ENCODE data around the gene DPH7. TPM values are rescaled to one million over a fixed set of nuclear protein-coding genes. Genes with fewer than 3 reads are reported as not detected.
"Not testable (repeated sequence)": the region's sequence is repeated elsewhere in the genome, so short reads cannot be mapped to it uniquely, and the experiment has no call there.

Gene DPH7
- total RNA-seq, 1 donor from 2014 or later, result 39.4 TPM

DNA sequence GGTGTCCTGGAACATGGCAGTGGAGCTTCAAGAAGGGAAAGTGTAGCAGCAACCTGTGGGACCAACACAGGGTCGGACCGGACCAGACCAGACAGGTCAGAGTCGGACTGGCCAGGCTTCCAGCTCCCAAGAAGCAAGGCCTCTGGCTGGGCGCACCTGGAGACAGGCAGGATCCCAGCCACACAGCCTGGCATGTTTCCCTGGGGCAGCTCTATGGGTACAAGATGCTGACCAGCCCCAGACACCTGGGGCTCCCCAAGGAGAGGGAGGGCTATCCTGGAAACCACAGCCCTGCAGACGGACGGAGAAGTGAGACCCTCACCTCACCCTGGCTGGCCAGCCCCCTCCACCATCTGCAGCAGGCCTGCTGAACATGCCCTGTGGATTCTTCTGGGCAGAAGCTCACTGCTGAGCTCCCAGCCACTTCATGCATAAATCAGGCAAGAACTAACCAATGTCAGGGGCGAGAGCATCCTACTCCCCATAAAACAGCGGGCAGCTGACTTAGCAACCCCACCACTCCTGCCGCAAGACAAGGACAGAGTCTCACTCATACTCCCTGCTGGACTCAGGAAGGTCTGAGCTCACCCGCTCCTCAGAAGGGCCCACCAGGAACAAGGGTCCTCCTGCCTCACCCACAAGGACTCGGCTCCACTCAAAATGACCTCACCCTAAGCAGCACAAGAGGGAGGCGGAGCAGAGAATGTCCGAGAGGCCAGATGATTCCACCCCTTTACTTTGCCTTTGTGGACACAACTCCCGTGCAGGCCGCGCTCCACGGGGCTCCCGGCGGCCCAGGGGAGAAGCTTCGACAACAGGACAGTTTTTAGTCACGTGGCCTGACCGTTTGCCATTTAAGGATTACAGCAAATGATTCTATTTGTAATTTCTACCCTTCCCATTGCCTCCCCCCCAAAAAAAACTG, 2.9 kb upstream of the DPH7 start:
- intact Hi-C loops (cut with micrococcal nuclease), result no loop called here

GRCh38 chr9:137580954-137581322, 2.2 kb upstream of the DPH7 start:
- intact Hi-C loops (cut with micrococcal nuclease), result no loop called here

DNA sequence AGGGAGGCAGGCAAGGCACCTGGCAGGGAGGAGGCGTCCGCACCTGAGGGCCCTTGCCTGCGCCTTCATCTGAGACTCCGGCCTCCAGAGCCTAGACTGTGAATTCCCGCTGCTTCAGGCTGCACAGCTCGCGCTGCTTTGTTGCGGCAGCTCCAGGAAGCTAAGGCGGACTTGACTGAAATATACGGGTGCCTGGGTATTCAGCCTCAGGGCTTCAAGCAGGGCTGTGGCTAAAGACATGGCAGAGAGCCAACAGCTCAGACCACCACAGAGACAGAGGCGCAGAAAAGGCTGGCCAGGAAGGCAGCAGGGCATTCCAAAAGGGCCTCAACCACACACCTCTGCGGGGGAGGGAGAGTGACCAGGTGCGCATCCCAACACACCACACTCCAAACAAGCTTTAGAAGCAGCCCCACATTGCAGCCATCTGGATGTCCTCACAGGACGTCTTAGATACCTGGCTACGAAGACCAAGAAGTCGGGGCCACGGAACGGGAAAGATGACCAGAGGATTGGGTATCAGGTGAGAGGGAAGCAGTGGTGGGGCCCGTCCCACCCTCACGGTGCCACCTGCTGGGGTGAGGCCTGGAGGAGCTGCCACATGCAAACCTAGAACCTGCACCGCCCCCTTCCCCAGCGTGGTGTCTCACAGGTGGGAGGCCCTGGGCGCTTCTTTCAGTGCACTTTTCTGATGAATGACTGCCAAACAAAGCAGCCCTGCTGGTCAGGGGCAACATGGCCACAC, 1.7 kb upstream of the DPH7 start:
- intact Hi-C loops (cut with micrococcal nuclease), result no loop called here

DNA sequence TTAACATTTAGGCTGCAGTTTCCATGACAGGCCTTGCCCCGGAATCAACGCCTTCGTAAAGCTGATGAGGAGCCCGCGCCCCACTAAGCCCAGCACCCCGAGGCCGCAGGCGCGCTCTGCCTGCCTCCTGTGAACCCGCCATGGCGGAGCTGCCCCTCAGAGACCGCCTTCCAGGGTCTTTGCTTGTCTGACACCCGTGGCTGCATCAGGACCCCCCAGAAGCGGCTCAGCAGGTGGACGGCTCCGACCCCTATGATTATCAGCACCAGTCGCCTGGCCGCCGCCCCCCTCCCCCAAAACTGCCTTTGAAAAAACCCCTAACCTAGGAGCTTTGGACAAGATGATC, 507 bp upstream of the DPH7 start:
- intact Hi-C loops (cut with micrococcal nuclease), result loop anchor here (1.0 kb wide), 1 partner anchor 11 kb away; the partner anchor contains the start of gene ZMYND19

DNA sequence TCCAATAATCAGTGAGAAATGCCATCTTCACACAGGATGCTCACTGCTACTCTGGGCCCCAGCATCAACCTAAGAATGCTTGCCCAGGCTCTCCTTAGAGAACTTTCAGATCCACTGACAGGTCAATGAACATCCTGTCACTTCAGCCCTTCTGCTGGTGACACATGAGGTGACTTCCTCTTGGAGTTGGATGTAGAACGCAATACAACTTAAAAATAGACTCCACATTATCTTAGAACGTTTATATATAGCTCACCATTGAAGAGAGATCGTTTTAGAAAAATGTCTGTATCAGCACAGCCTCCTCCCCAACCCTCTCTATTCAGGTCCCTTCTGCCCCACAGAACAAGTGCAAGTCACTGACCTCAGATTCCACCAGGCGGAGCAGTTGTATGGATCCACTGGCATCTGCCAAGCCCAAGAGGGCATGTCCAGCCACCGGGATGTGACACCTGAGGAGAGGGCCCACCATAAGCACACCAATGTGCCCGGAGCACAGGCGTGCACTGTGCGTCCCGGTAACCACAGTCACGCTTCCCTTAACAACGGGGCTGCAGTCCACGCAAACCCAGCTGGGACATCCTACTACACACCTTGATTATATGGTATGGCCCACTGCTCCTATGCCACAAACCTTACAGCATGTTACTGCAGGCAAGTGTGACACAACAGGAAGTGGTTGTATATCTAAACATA, 2.9 kb downstream of the DPH7 start:
- intact Hi-C loops (cut with micrococcal nuclease), result no loop called here

- intact Hi-C loops (cut with micrococcal nuclease), result no loop called here
These were observed 3.4 kb downstream of the DPH7 start for GRCh38 chr9:137575364-137575715.

DNA sequence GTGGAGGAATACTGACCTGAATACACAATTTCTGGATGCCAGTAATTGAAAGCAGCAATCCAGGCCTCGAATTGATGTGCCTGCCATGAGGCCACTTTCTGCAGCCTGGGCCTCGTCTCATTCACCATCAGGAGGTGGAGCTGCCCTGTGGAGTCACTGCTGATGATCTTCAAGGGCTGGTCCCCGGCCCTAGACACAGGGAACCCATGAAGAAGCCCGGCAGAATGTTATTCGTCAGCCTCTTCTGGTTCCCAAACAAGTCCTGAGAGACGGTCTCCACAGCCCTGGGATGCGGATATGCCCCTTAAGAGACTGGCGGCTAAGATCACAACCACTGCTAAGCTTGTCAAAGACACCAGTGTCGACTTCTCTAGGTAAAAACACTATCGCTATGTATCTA, 4.5 kb downstream of the DPH7 start:
- intact Hi-C loops (cut with micrococcal nuclease), result no loop called here

DNA sequence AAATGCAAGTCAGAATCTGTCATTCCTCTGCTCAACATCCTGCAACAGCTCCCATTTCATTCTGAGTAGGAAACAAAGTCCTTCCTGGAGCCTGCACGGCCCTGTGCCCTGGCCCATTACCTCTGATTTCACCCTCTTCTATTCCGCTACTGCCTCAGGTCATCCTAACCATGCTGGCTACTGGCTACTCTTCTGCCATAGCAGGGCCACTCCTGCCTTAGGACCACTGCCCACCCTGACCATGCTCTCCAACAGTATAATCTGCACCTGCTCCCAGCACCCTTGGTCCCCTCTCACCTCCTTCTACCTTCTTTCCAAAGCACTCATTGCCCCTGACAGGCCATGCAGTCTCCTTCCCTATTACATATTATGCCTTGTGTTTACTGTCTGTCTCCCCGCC, 8.2 kb downstream of the DPH7 start:
- intact Hi-C loops (cut with micrococcal nuclease), result no loop called here

DNA sequence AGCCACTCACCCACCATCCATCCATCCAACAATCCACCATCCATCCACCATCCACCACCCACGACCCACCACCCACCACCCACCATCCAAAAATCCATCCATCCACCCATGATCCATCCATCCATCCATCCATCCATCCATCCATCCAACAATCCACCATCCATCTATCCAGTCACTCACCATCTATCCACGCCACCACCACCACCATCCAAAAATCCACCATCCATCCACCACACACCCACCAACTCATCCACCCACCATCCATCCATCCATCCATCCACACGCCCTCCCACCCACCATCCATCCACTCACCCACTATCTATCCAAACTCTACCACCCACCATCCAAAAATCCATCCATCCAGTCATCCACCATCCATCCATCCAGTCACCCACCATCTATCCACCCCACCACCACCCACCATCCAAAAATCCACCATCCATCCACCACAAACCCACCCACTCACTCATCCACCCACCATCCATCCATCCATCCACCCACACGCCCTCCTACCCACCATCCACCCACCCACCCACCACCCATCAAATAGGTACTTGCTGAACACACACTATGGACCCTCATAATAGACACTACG, 9.0 kb downstream of the DPH7 start:
- intact Hi-C loops (cut with micrococcal nuclease), result no loop called here

DNA sequence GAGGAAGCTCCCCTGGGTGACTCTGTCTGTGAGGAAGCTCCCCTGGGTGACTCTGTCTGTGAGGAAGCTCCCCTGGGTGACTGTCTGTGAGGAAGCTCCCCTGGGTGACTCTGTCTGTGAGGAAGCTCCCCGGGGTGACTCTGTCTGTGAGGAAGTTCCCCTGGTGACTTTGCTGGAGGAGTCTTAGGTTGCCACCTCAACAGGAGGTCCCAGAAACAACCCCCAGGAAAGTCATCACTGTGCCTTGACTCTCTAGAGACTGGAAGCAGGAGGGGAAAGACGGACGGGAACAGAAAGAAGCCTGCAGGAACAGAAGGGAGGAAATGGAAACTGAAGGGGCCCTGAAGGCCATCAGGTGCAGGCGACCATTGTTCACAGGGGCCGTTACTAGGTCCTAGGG, 10.3 kb downstream of the DPH7 start:
- intact Hi-C loops (cut with micrococcal nuclease), result not testable (repeated sequence)

DNA sequence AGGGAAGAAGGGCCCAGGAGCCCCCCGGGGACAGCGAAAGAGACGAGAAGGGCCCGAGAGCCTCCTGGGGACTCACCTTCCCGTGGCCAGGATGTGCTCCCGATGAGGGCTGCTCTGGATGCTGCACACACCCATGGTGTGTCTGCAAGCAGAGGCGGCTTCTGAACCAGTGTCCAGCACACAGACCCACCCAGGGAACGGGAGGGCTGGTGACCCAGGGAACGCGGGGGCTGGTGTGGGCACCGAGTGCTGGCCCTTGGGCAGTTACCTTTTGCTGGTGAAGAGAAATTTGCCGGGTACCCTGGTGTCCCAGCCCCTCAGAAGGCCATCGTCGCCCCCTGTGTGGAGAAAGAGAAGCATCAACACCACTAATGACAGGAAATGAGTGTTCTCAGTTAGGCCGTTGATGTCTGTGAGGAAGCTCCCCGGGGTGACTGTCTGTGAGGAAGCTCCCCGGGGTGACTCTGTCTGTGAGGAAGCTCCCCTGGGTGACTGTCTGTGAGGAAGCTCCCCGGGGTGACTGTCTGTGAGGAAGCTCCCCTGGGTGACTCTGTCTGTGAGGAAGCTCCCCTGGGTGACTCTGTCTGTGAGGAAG, 13.8 kb downstream of the DPH7 start:
- intact Hi-C loops (cut with micrococcal nuclease), result no loop called here

GRCh38 chr9:137564134-137564533, 14.6 kb downstream of the DPH7 start:
- intact Hi-C loops (cut with micrococcal nuclease), result no loop called here

DNA sequence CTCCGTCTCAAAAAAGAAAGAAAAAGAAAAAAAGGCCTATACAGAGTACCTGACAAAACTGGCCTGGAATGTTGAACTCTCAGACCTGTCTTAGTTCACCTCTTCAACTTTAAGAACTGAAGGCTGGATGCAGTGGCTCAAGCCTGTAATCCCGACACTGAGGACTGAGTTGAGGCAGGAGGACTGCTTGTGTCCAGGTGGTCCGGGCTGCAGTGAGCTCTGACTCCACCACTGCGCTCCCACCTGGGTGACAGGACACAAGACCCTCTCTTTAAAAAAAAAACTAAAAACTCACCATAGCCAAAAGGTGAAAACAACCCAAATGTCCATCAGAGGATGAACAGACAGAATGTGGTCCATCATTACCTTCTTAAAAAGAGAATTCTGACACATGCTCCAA, 20.6 kb downstream of the DPH7 start:
- intact Hi-C loops (cut with micrococcal nuclease), result no loop called here

DNA sequence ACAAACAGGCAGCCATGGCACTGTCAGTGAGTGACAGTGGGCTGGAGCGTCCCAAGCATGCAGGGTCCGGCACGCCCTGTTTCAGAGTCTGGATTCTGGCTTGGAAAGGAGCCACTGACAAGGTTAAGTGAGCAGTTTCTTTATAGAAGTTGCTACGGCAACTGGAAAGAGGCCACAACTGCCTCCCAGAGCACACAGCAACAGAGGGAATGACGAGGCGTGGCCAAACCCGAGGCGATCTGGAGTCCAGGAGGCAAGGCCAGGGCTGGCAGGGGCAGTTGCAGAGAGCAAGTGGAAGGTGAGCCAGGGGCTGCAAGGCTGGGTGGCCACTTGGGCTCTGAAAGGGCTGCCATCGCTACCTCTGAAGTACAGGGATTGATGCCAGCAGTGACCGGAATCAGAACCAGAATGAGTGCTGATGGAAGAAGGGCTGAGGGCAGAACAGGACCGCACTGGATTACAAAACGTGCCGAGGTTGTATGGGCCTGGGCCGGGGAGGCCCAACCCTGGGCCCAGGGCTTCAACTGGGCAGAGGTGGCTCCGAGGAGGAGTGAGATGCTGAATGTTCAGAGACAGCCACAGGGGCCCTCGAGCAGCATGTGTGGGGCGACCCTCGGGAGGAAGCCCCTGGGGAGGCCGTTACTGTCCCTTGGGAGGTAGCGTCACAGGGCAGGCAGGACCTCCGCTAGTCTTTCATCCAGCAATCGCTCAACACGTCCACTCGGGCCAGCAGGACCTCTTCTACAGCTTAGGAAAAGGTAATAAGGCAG, 22.5 kb downstream of the DPH7 start:
- intact Hi-C loops (cut with micrococcal nuclease), result no loop called here

DNA sequence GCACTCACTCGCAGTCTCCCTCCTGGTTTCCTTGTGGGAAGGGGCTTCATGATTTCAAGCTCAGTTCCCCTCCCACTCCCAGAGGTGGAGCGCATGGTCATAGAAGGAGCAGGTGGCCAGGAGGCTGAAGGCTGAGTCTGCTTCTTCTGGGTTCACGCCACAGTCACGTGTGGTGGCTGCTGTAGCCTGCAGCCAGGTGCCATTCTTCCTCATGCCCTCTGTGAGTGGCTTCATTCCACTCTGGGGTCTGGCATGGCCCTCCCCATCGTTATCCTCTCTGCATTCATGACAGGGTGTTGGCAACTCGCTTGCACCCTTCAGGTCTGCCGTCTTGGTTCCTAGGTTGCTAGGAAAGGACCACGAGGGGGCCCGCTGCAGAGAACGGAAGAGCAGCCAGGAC, 23.5 kb downstream of the DPH7 start:
- intact Hi-C loops (cut with micrococcal nuclease), result no loop called here

- intact Hi-C loops (cut with micrococcal nuclease), result no loop called here
These were observed 24.4 kb downstream of the DPH7 start for GRCh38 chr9:137554349-137554748.

DNA sequence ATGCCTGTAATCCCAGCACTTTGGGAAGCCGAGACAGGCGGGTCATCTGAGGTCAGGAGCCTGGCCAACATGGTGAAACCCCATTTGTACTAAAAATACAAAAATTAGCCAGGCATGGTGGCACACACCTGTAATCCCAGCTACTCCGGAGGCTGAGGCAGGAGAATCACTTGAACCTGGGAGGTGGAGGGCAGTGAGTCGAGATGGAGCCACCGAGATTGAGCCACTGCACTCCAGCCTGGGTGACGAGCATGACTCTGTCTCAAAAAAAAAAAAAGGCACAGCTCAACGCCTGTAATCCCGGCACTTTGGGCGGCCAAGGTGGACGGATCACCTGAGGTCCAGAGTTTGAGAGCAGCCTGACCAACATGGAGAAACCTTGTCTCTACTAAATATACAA, 25.1 kb downstream of the DPH7 start:
- intact Hi-C loops (cut with micrococcal nuclease), result not testable (repeated sequence)

DNA sequence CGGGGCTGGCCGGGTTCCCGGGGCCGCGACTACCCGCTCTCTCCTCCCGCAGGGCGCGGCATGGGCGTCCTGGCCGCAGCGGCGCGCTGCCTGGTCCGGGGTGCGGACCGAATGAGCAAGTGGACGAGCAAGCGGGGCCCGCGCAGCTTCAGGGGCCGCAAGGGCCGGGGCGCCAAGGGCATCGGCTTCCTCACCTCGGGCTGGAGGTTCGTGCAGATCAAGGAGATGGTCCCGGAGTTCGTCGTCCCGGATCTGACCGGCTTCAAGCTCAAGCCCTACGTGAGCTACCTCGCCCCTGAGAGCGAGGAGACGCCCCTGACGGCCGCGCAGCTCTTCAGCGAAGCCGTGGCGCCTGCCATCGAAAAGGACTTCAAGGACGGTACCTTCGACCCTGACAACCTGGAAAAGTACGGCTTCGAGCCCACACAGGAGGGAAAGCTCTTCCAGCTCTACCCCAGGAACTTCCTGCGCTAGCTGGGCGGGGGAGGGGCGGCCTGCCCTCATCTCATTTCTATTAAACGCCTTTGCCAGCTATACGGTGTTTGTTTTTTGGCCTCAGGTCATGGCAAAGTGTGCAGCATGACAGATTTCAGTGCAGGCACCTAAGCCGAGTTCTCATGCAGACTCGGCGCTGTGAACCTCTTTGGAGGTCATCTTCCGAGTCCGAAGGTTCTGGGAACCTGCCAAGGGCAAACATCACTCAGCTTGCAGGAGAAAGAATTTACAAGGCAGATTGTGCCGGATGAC, 26.5 kb downstream of the DPH7 start:
- intact Hi-C loops (cut with micrococcal nuclease), result no loop called here

DNA sequence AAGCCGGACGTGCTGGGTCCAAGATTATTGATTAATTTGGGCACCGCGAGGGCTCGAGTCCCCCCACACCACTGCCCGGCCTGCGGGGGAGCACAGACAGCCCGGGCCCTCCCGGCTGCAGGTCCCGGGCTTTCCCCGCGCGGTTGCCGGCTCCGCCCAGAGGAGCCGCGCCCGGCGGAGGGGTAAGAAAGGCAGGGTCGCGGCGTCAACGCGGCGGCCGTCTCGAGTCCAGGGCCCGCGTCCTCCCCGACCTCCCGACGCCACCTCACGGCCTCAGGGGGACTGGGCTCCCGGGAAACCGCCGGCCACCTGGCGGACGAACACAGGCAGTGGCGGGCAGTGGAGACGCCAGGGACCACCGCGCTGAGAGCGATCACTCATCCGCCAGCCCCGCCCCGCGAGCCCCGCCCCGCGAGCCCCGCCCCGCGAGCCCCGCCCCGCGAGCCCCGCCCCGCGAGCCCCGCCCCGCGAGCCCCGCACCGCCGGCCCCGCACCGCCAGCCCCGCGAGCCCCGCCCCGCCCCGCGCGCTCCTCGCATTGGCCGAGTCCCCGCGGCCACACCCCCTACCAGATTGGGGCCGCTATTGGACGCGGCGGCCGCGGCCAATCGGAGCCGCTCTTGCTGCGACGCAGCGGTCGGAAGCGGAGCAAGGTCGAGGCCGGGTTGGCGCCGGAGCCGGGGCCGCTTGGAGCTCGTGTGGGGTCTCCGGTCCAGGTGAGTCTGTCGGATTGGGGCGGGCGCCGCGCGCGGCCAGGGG, 27.3 kb downstream of the DPH7 start, which contains the start of gene MRPL41:
TSS of gene MRPL41 (plus strand) at position 616 of the 758 bp plus-strand sequence. CDS start 203 bp downstream, outside the sequence.
- intact Hi-C loops (cut with micrococcal nuclease), result loop anchor here (1.0 kb wide), 3 partner anchors 39 to 92 kb away; partner anchors contain the start of genes ARRDC1, NSMF and ZMYND19

All from T-helper 2 cell treated with Interferon-gamma antibody and Interleukin-4, amounts not matched to agents 100 ng/mL and 5 ng/mL, for 36 hours (primary cell).